CD14-positive monocyte (primary cell): ENCODE results near the gene ZCCHC10. TPM values are rescaled to one million over a fixed set of nuclear protein-coding genes. Genes with fewer than 3 reads are reported as not detected.
A peak's percentile ranks its signal among the peaks of the same experiment; 100 is the strongest.

Experiments used
- DNase-seq, 3 donors: peaks; one replicate each; pipeline ENCODE4 v3.0.0-alpha.2; 2011 to 2022
- H2AFZ ChIP-seq: 2 replicates; pipeline ENCODE4 v1.6.0; 2012; ENCODE audit warnings: mild to moderate bottlenecking, low read depth, low read length, inconsistent platforms; ENCODE audit not compliant: insufficient read depth, poor library complexity, severe bottlenecking
- H3K27ac ChIP-seq, 2 donors: 1 replicate in 1 of 2; 2 replicates in 1 of 2; pipeline ENCODE4 v1.5.1; 2012 to 2013; ENCODE audit warnings: low read length in 2 of 2, control low read depth in 1 of 2, inconsistent platforms in 1 of 2, low read depth in 1 of 2, mild to moderate bottlenecking in 1 of 2
- H3K27me3 ChIP-seq, 2 donors: one replicate each; pipeline versions ENCODE4 v1.6.0 to v1.6.1; 2011 to 2013; ENCODE audit warnings: low read length in 2 of 2; ENCODE audit not compliant: control insufficient read depth in 2 of 2, insufficient read depth in 2 of 2
- H3K36me3 ChIP-seq, 2 donors: replicated peaks in 1 of 2; 1 replicate in 1 of 2; 2 replicates in 1 of 2; pipeline versions ENCODE4 v1.5.1 to v1.6.1; 2012 to 2013; ENCODE audit warnings: low read length in 2 of 2, control low read depth in 1 of 2, inconsistent platforms in 1 of 2, mild to moderate bottlenecking in 1 of 2; ENCODE audit not compliant: insufficient read depth in 2 of 2, control insufficient read depth in 1 of 2
- H3K4me1 ChIP-seq, 2 donors: 1 replicate in 1 of 2; 2 replicates in 1 of 2; pipeline versions ENCODE4 v1.5.1 to v1.6.1; 2012 to 2013; ENCODE audit warnings: low read length in 2 of 2, control low read depth in 1 of 2, inconsistent platforms in 1 of 2, mild to moderate bottlenecking in 1 of 2, moderate library complexity in 1 of 2; ENCODE audit not compliant: insufficient read depth in 2 of 2, control insufficient read depth in 1 of 2
- H3K4me2 ChIP-seq: replicated peaks from 2 replicates; pipeline ENCODE3; 2012; ENCODE audit warnings: low read length, moderate library complexity, mild to moderate bottlenecking; ENCODE audit not compliant: poor library complexity, severe bottlenecking; ENCODE audit errors: extremely low read depth
- H3K4me3 ChIP-seq, 3 experiments: fragments of 200-600 bp in 1 of 3; sonication (generic) in 1 of 3; replicated peaks in 1 of 3; 1 replicate in 2 of 3; 2 replicates in 1 of 3; pipeline ENCODE4 v1.5.1; 2011 to 2013; ENCODE audit warnings: low read length in 3 of 3, mild to moderate bottlenecking in 3 of 3, control low read depth in 2 of 3, low read depth in 2 of 3, inconsistent platforms in 1 of 3, moderate library complexity in 1 of 3
- H3K79me2 ChIP-seq: 2 replicates; pipeline ENCODE4 v1.6.0; 2012; ENCODE audit warnings: mild to moderate bottlenecking, control low read depth, inconsistent platforms, low read length, moderate library complexity; ENCODE audit not compliant: insufficient read depth
- H3K9ac ChIP-seq: 2 replicates; pipeline ENCODE4 v1.6.0; 2017; ENCODE audit warnings: low read length, mild to moderate bottlenecking; ENCODE audit not compliant: insufficient read depth, poor library complexity, severe bottlenecking
- H3K9me3 ChIP-seq, 2 donors: replicated peaks in 1 of 2; 1 replicate in 1 of 2; 2 replicates in 1 of 2; pipeline versions ENCODE4 v1.5.1 to v1.6.1; 2012 to 2013; ENCODE audit warnings: low read length in 2 of 2, control low read depth in 1 of 2; ENCODE audit not compliant: control insufficient read depth in 1 of 2, insufficient read depth in 1 of 2
- H4K20me1 ChIP-seq: 2 replicates; pipeline ENCODE4 v1.6.0; 2012; ENCODE audit warnings: mild to moderate bottlenecking, low read length, control low read depth, moderate library complexity; ENCODE audit not compliant: insufficient read depth
- H3K27ac Mint-ChIP-seq, 7 donors: one replicate each; pipeline ENCODE4 v1.8.0; 2020; ENCODE audit warnings: mild to moderate bottlenecking in 7 of 7, mixed read lengths in 7 of 7, moderate library complexity in 6 of 7, inconsistent platforms in 2 of 7
- H3K27me3 Mint-ChIP-seq, 3 donors: one replicate each; pipeline ENCODE4 v1.8.0; 2021 to 2022; ENCODE audit warnings: low read depth in 3 of 3, mild to moderate bottlenecking in 3 of 3, mixed read lengths in 3 of 3, moderate library complexity in 3 of 3, inconsistent platforms in 1 of 3
- H3K36me3 Mint-ChIP-seq, 2 donors: one replicate each; pipeline ENCODE4 v1.8.0; 2020; ENCODE audit warnings: mixed read lengths in 2 of 2, inconsistent platforms in 1 of 2, mild to moderate bottlenecking in 1 of 2
- H3K4me1 Mint-ChIP-seq: one replicate; pipeline ENCODE4 v1.8.0; 2020; ENCODE audit warnings: mild to moderate bottlenecking, mixed read lengths
- H3K4me3 Mint-ChIP-seq, 2 donors: one replicate each; pipeline ENCODE4 v1.8.0; 2020; ENCODE audit warnings: mild to moderate bottlenecking in 2 of 2, mixed read lengths in 2 of 2, moderate library complexity in 1 of 2
- H3K9me3 Mint-ChIP-seq, 7 donors: one replicate each; pipeline ENCODE4 v1.8.0; 2020 to 2022; ENCODE audit warnings: mixed read lengths in 7 of 7, mild to moderate bottlenecking in 6 of 7, moderate library complexity in 6 of 7, inconsistent platforms in 2 of 7
- CTCF ChIP-seq: fragments of 200-600 bp; IDR thresholded peaks from one replicate; pipeline ENCODE4 v1.8.0; 2022; ENCODE audit warnings: antibody characterized with exemption, mild to moderate bottlenecking
- WGBS: methylation state at CpG from one replicate; pipeline ENCODE4 v1.1.5; 2013; ENCODE audit warnings: missing lambda C conversion rate; ENCODE audit not compliant: insufficient coverage; 5-methylcytosine and 5-hydroxymethylcytosine counted together
- intact Hi-C, 2 donors: fragments of 100-400 bp; cut with micrococcal nuclease; formaldehyde crosslinking; loops; one replicate each; pipeline versions ENCODE4 v1.15.0 to v1.15.1; 2023
- polyA plus RNA-seq, 3 donors: library from polyadenylated mRNA; depleted of rRNA in 1 of 3; unstranded in 2 of 3; stranded (reverse) in 1 of 3; fragments of 300-500 nt in 2 of 3; fragments of >200 nt in 1 of 3; fragmentation: Illumina TruSeq in 2 of 3; gene quantifications; 1 replicate in 2 of 3; 2 replicates in 1 of 3; pipeline ENCODE4 v1.2.3, GENCODE V29; 2012 to 2021

Gene ZCCHC10
- polyA plus RNA-seq, 3 donors = 10.7 to 52.7 (median 45.3) TPM

- Mint-ChIP-seq H3K9me3 (peaks cover 0 to 4% (median 0%) of the 10 kb centered on the region in 7 donors), H3K36me3 (peaks cover 3 to 4% of the 10 kb centered on the region in 2 donors), H3K27me3 (peaks cover 0 to 1% (median 0%) of the 10 kb centered on the region in 3 donors), H3K27ac (peak overlapping the region; percentile 98 to 100 (median 99)), H3K4me1 (peaks cover 25% of the 10 kb centered on the region), H3K4me3 (peak overlapping the region; percentile 91 to 95)
- peak overlapping the region; percentile 98 to 99 for H3K27ac ChIP-seq
- H3K27me3 ChIP-seq = no peaks in the 10 kb centered on the region
- peaks cover 19 to 25% of the 10 kb centered on the region in 2 donors for H3K4me1 ChIP-seq
- TF ChIP-seq CTCF = no peak
- peaks cover 33% of the 10 kb centered on the region for H4K20me1 ChIP-seq
- peak overlapping the region; percentile 88 for H3K4me2 ChIP-seq
- H3K9me3 ChIP-seq = no peaks in the 10 kb centered on the region
- H2AFZ ChIP-seq = peak overlapping the region; percentile 95
- DNase-seq = no peak
- H3K79me2 ChIP-seq = peaks cover 53% of the 10 kb centered on the region
- H3K9ac ChIP-seq = peak overlapping the region; percentile 98
- H3K36me3 ChIP-seq = no peaks in the 10 kb centered on the region
- peak overlapping the region; percentile 71 to 92 (median 91) for H3K4me3 ChIP-seq
- intact Hi-C loops = loop anchor here in 1 of 2 donors (2.0 to 10.0 kb wide), 3 partner anchors 24 to 1324 kb away; partner anchors contain the start of genes GDF9, UBE2B, UQCRQ and ZCCHC10
- WGBS = 0% methylated on average over 11 of the region's 15 CpGs
Measured at GRCh38 chr5:133051061-133051541, 24.8 kb upstream of the ZCCHC10 start.

GRCh38 chr5:133050521-133050920 lies 24.2 kb upstream of the ZCCHC10 start:
- no peaks in the 10 kb centered on the region for H3K9me3 ChIP-seq
- WGBS = 50% methylated on average over 2 of the region's 4 CpGs
- H3K4me2 ChIP-seq = peak overlapping the region; percentile 88
- peak overlapping the region; percentile 95 for H2AFZ ChIP-seq
- H3K27ac ChIP-seq = peak overlapping the region in 1 of 2 donors; percentile 99
- Mint-ChIP-seq H3K9me3 (peaks cover 0 to 4% (median 0%) of the 10 kb centered on the region in 7 donors), H3K4me3 (peak overlapping the region; percentile 91 to 95), H3K4me1 (peaks cover 22% of the 10 kb centered on the region), H3K36me3 (peaks cover 3 to 4% of the 10 kb centered on the region in 2 donors), H3K27ac (peak overlapping the region in 6 of 7 donors; percentile 78 to 99 (median 99)), H3K27me3 (peaks cover 0 to 1% (median 0%) of the 10 kb centered on the region in 3 donors)
- intact Hi-C loops = loop anchor here in 1 of 2 donors (2.0 to 10.0 kb wide), 3 partner anchors 24 to 1324 kb away; partner anchors contain the start of genes GDF9, UBE2B, UQCRQ and ZCCHC10
- TF ChIP-seq CTCF = no peak
- H3K4me1 ChIP-seq = peaks cover 19 to 25% of the 10 kb centered on the region in 2 donors
- peaks cover 28% of the 10 kb centered on the region for H4K20me1 ChIP-seq
- H3K4me3 ChIP-seq = peak overlapping the region in 1 of 3 experiments; percentile 92
- H3K9ac ChIP-seq = peak overlapping the region; percentile 98
- peaks cover 47% of the 10 kb centered on the region for H3K79me2 ChIP-seq
- no peaks in the 10 kb centered on the region for H3K27me3 ChIP-seq
- no peak for DNase-seq
- H3K36me3 ChIP-seq = no peaks in the 10 kb centered on the region
